Measurements from ENCODE around the gene SYTL3. TPM values are rescaled to one million over a fixed set of nuclear protein-coding genes. Genes with fewer than 3 reads are reported as not detected.

SYTL3 gene
- total RNA-seq, 6 donors from 2014 or later, result 10.3 to 28.3 (median 20.0) TPM

GRCh38 chr6:158708239-158708638, 58.4 kb downstream of the SYTL3 start:
- peak in 1 of 2 donors; percentile 46 for DNase-seq
- TF ChIP-seq EP300 (IDR thresholded peaks at IDR 0.05) (no peak), POLR2AphosphoS5 (IDR thresholded peaks at IDR 0.05) (peak in 1 of 2 donors; percentile 18)
- peak overlapping the region; percentile 67 to 83 (median 76) for H3K27ac ChIP-seq
- ATAC-seq (ENCODE audit: low FRiP score in 2 of 2), result no peak
- H3K36me3 ChIP-seq, result no peaks in the 10 kb centered on the region
- no peaks in the 10 kb centered on the region for H3K9me3 ChIP-seq
- H3K27me3 ChIP-seq, result no peaks in the 10 kb centered on the region
- H3K4me3 ChIP-seq, result no peak overlapping the region
- WGBS, 2 donors, result 57 to 76% methylated on average over 13 to 14 of the region's 14 CpGs
- peaks cover 29 to 47% (median 39%) of the 10 kb centered on the region in 4 donors for H3K4me1 ChIP-seq

GRCh38 chr6:158709809-158710208, 60.0 kb downstream of the SYTL3 start:
- H3K27me3 ChIP-seq, result no peaks in the 10 kb centered on the region
- ATAC-seq (ENCODE audit: low FRiP score in 2 of 2), result no peak
- WGBS, 2 donors, result 98 to 99% methylated on average over 4 of the region's 4 CpGs
- no peak overlapping the region for H3K4me3 ChIP-seq
- DNase-seq, result no peak
- peaks cover 25 to 34% (median 31%) of the 10 kb centered on the region in 4 donors for H3K4me1 ChIP-seq
- H3K27ac ChIP-seq, result no peak overlapping the region
- TF ChIP-seq POLR2AphosphoS5 (IDR thresholded peaks at IDR 0.05) (no peak), CTCF (IDR thresholded peaks at IDR 0.05) (no peak), EP300 (IDR thresholded peaks at IDR 0.05) (no peak), POLR2A (IDR thresholded peaks at IDR 0.05) (no peak)
- no peaks in the 10 kb centered on the region for H3K9me3 ChIP-seq
- H3K36me3 ChIP-seq, result no peaks in the 10 kb centered on the region

GRCh38 chr6:158711264-158711663, 61.4 kb downstream of the SYTL3 start:
- Histone ChIP-seq H3K27me3 (no peaks in the 10 kb centered on the region), H3K36me3 (no peaks in the 10 kb centered on the region), H3K9me3 (no peaks in the 10 kb centered on the region), H3K27ac (peak overlapping the region; percentile 5 to 59 (median 39)), H3K4me1 (peaks cover 14 to 30% (median 26%) of the 10 kb centered on the region in 4 donors), H3K4me3 (no peak overlapping the region)
- TF ChIP-seq EP300 (IDR thresholded peaks at IDR 0.05) (no peak), POLR2AphosphoS5 (IDR thresholded peaks at IDR 0.05) (peak in 1 of 2 donors; percentile 38)
- WGBS, 2 donors, result 80 to 81% methylated on average over 10 of the region's 10 CpGs
- ATAC-seq (ENCODE audit: low FRiP score in 2 of 2), result no peak
- no peak for DNase-seq

- 82 to 87% methylated on average over 6 of the region's 6 CpGs for WGBS, 2 donors
- no peak overlapping the region for H3K4me3 ChIP-seq
- no peaks in the 10 kb centered on the region for H3K27me3 ChIP-seq
- ATAC-seq (ENCODE audit: low FRiP score in 2 of 2) (no peak), DNase-seq (no peak)
- peaks cover 0 to 3% (median 0%) of the 10 kb centered on the region in 4 donors for H3K36me3 ChIP-seq
- TF ChIP-seq EP300 (IDR thresholded peaks at IDR 0.05) (no peak), POLR2A (IDR thresholded peaks at IDR 0.05) (no peak), POLR2AphosphoS5 (IDR thresholded peaks at IDR 0.05) (no peak), CTCF (IDR thresholded peaks at IDR 0.05) (no peak)
- H3K4me1 ChIP-seq, result peaks cover 4 to 13% (median 8%) of the 10 kb centered on the region in 4 donors
- H3K27ac ChIP-seq, result no peak overlapping the region
- no peaks in the 10 kb centered on the region for H3K9me3 ChIP-seq
Measured at GRCh38 chr6:158713469-158713868, 63.6 kb downstream of the SYTL3 start.

GRCh38 chr6:158714706-158715105, 64.9 kb downstream of the SYTL3 start:
- Histone ChIP-seq H3K4me1 (peaks cover 4 to 16% (median 7%) of the 10 kb centered on the region in 4 donors), H3K27me3 (no peaks in the 10 kb centered on the region), H3K4me3 (no peak overlapping the region), H3K27ac (peak overlapping the region in 1 of 4 donors; percentile 49), H3K9me3 (no peaks in the 10 kb centered on the region), H3K36me3 (peaks cover 0 to 3% (median 0%) of the 10 kb centered on the region in 4 donors)
- WGBS, 2 donors, result 69 to 76% methylated on average over 8 of the region's 8 CpGs
- TF ChIP-seq EP300 (IDR thresholded peaks at IDR 0.05) (no peak), CTCF (IDR thresholded peaks at IDR 0.05) (no peak), POLR2AphosphoS5 (IDR thresholded peaks at IDR 0.05) (no peak), POLR2A (IDR thresholded peaks at IDR 0.05) (no peak)
- DNase-seq, result no peak
- no peak for ATAC-seq (ENCODE audit: low FRiP score in 2 of 2)

Measured in upper lobe of left lung (tissue), 6 donors.